Bone marrow (tissue), 2 donors: ENCODE data around the gene CARD10.
"Not testable (repeated sequence)": the region's sequence is repeated elsewhere in the genome, so short reads cannot be mapped to it uniquely, and the experiment has no call there.

Source experiments
- DNase-seq, 2 donors: peaks; one replicate each; lab custom pipeline; 2025; lab: John Stamatoyannopoulos, UW

CARD10 gene

GRCh38 chr22:37527081-37527752 is 8.0 kb upstream of the CARD10 start:
- not testable (repeated sequence) for DNase-seq

GRCh38 chr22:37526376-37526775 is 7.2 kb upstream of the CARD10 start:
- DNase-seq: no peak

- no peak for DNase-seq
Measured at GRCh38 chr22:37525746-37526350, 6.6 kb upstream of the CARD10 start.

DNA sequence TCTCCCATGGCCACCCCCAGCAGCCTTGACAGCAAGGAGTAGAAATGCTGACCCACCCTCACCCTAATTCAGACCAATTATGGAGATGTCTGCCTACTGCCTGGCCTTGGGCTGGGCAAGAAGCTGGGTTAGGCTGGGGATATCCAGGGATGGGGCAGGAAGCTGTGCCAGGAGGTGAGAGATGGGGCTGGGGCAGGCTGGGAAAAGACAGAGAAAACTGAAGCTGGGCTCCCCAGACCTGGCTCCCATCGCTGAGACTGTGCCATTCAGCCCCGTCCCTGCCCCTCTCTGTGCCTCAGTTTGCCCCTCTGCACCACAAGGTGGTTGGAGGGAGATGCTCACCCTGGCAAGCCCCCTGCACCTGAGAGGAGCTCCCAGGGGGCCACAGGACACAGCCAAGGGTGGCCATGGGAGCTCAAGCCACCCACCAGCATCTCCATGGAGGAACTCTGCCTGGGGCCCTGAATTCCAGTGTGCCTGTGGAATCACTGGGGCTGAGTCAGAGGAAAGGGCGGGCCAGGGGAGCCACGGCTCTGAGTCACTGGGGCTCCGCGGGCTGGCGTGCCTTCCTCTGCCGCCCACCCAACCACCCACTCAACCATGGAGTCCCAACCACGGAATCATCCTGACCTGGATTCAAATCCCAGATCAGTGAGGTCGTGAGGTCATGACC is 6.0 kb upstream of the CARD10 start:
- peak; percentile 22 to 30 for DNase-seq

GRCh38 chr22:37522482-37522881 is 3.3 kb upstream of the CARD10 start:
- no peak for DNase-seq

DNA sequence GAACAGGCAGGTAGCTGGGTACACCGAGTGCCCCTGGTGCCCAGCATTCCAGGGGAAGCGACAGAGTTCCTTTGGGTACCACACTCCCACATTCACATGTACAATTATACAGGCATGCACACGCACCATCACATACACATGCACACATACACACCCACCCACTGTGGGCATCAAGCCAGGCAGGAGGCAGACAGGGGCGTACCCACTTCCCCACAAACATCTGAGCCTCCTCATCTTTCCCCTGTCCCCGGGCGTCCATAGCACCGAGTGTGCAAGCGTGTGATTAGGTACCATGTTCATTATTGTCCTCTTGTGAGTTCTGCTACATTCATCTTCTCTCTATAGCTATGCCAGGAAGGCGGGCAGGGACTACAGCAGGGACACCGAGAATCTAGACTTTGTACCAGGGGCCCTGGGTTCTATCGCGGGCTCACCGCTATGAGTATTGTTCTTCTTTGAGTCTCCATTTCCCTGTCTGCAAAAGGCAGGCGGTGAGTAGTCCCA is 2.1 kb upstream of the CARD10 start:
- no peak for DNase-seq

- DNase-seq: no peak
Measured at GRCh38 chr22:37520776-37521191, 1.6 kb upstream of the CARD10 start.

DNA sequence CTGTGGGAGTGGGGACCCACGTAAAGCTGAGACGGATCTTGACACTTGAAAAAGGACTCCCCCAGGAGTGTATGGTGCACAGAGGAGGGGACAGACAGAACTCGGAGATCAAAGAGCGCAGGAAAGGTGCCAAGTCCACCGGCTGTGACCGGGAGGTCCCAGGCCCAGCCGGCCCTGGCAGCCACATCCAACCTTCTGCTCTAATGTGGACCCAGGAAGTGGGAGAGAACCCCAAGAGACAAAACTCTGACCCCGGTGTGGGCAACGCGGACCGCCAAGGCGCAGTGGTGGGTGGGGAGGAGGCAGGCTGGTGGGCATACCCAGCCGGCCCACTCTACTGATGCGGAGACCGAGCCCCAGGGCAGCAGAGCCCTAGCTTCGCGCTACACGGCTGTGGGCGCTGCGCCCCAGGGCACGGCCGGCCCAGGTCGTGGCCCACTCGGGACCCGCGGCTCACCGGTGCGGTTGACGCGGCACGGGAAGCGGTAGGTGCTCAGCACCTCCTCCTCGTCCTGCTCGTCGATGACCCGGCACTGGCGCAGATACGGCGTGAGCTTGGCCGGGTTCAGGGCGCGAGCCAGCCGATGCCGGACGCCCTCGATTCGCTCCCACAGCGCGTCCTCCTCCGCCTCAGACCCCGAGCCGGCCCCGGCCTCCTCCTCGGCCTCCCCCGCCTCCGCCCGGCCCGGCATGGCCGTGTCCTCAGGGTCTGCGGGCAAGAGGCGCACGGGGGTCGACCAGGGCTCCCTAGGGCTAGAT is 527 bp downstream of the CARD10 start:
- DNase-seq: no peak

DNA sequence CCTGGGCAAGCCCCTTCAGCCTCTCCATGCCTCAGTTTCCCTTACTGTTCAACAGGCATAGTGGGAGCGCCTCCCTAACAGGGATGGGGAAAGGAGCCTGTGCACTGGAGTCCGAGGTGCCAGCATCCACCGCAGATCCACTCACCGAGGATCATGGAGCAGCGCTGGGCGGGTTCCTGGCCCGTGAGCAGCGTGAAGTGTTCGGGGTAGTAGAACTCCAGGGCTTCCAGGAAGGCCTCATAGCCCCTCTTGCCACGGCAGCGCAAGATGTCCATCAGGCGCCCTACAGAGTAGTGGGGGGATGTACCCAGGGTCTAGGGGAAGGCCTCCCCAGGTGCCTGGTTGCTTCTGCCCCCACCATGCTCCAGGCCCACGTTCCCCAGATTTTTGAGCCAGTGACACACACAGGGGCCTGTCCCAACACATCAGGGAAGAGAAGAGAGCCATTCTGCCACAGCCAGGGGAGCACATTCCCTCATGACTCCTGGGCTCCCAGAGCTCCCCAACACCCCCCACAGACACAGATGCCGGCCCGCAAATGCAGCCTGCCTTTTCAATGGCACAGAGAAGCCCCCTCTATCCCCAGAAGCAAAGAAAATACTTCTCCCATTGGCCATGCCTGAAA is 1.3 kb downstream of the CARD10 start:
- no peak for DNase-seq

- no peak for DNase-seq
Measured at GRCh38 chr22:37516456-37516855, 2.8 kb downstream of the CARD10 start.

GRCh38 chr22:37515901-37516300 is 3.3 kb downstream of the CARD10 start:
- no peak for DNase-seq

- DNase-seq: no peak
Measured at GRCh38 chr22:37514526-37515051, 4.6 kb downstream of the CARD10 start.

DNA sequence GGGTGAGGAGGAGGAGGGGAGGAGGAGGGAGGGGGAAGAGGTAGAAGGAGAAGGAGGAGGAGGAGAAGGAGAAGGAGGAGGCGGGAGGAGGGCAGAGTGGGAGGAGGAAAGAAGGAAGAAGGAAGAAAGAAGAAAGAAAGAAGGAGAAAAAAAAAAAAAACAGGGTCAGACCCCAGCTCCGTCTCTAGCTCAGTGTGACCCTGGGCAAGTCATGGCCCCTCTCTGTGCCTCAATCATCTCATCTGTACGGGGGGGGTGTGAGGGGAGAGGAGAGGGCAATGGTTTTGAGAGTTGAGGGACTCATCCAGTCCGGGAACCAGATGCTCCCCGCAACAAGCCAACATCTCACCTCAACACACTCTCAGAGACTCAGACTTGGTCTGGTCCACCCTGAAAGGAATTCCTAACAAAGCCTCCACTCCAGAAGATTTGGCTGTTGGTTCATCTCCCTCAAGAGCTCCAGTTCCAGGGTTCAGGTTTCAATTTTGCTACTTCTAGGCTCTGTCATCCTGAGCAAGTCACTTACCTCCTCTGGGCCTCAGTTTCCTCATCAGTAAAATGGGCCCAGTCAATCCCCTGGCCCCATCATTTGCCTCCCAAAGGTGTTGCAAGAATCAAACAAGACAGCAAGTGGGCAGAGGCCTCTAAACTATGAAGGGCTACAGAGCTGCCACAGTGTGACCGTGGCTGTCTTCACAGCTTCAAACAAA is 7.7 kb downstream of the CARD10 start:
- no peak for DNase-seq

DNA sequence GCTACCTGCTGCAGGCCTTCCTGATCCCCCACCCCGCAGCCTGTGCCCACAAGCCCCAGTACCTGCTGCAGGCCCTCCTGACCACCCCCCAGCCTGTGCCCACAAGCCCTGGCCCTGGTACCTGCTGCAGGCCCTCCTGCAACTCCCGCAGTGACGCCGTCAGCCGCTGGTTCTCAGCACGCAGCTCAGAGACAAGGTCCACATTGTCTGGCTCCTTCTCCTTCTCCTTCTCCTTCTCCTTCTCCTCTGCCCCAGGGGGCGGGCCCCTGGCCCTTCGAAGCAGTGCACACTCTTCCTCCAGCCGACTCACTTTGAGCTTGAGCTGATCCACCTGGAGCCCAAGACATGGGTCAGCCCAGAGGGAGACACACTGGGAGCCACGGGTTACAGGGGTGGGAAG is 9.1 kb downstream of the CARD10 start:
- no peak for DNase-seq

- DNase-seq: no peak
Measured at GRCh38 chr22:37509059-37509860, 10.0 kb downstream of the CARD10 start.

- no peak for DNase-seq
Measured at GRCh38 chr22:37508431-37508992, 10.7 kb downstream of the CARD10 start.

GRCh38 chr22:37507731-37508130 is 11.5 kb downstream of the CARD10 start:
- no peak for DNase-seq

DNA sequence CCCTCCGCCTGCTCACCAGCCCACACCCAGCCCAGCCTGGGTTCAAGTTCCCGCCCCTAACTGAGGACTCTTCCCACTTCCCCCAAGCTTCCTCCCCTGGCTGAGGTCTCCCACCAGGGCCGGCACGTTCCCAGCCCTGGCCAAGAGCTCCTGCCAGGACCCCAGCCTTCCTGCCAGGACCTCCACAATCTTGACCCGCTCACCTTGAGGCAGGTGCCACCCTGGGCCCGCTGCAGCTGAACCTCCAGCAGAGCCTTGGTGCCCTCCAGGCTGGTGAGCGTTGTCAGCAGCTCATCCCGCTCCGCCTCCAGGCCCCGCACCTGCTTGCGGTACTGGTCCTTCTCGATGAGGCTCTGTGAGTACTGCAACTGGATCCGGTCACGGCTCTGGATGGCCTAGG is 13.2 kb downstream of the CARD10 start:
- DNase-seq: no peak

DNA sequence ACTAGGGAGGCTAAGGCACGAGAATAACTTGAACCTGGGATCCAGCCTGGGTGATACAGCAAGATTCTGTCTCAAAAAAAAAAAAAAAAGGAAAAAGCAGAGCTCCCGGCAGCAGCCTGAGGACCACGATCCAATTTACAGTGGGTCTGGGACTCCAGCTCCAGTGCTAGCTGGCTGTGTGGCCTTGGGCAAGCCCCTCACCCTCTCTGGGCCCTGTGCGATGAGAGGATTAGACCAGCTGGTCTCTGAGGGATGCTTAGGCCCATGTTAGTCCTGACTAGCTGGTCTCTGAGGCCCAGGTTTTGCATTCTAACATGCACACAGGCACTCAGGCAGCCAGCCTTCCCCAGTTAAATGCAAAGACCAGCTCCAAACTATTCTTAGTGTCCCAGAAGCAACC is 13.7 kb downstream of the CARD10 start:
- no peak for DNase-seq

- DNase-seq: no peak
Measured at GRCh38 chr22:37504964-37505363, 14.3 kb downstream of the CARD10 start.
